Mucosa of descending colon (tissue), 3 donors: ENCODE results near the gene ARIH2. TPM values are rescaled to one million over a fixed set of nuclear protein-coding genes. Genes with fewer than 3 reads are reported as not detected.

Experiments used
- ATAC-seq: fragments of 200-7000 bp; cut with Tn5 transposase; one replicate; pipeline ENCODE4 v1.9.1; 2020; ENCODE audit warnings: mild to moderate bottlenecking, moderate library complexity
- DNase-seq, 3 donors: peaks; one replicate each; pipeline ENCODE4 v3.0.0-alpha.2; 2020
- H3K36me3 ChIP-seq: fragments of 200-600 bp; one replicate; pipeline ENCODE4 v1.8.0; 2021; ENCODE audit warnings: low read depth, mild to moderate bottlenecking
- H3K4me1 ChIP-seq: fragments of 200-600 bp; one replicate; pipeline ENCODE4 v1.8.0; 2021; ENCODE audit warnings: low read depth, mild to moderate bottlenecking
- H3K4me3 ChIP-seq: fragments of 200-600 bp; one replicate; pipeline ENCODE4 v1.8.0; 2021; ENCODE audit warnings: mild to moderate bottlenecking
- H3K9me3 ChIP-seq: fragments of 200-600 bp; one replicate; pipeline ENCODE4 v1.8.0; 2021; ENCODE audit warnings: mild to moderate bottlenecking
- CTCF ChIP-seq: fragments of 200-600 bp; IDR thresholded peaks from one replicate; pipeline ENCODE4 v1.8.0; 2022; ENCODE audit warnings: antibody characterized with exemption, mild to moderate bottlenecking
- intact Hi-C, 2 donors: fragments of 100-400 bp; cut with DNase I in 1 of 2; cut with micrococcal nuclease in 1 of 2; formaldehyde crosslinking; loops; one replicate each; pipeline versions ENCODE4 v1.11.0 to v1.11.1; 2022; cut with DNase I, micrococcal nuclease
- microRNA-seq: library from miRNA; unstranded; fragments of <30 nt; microRNA quantifications from one replicate; pipeline ENCODE4, GENCODE V29; 2019
- total RNA-seq, 3 donors: library from RNA; stranded (reverse); fragmentation: NEBNext Ultra II Directional in 2 of 3; extraction: Animal tissue kit (Norgen Biotek cat#: 25700) in 2 of 3; gene quantifications; one replicate each; pipeline versions ENCODE4 v1.2.1 to v1.2.4, GENCODE V29; 2021 to 2023
- donor health status: DM: no; HTN: no; CAD: no; lungs with moderate emphysema.
- donor health status: DM: no; HTN: no; CAD: no.
- donor health status: DM: no; HTN: yes; CAD: no.

ARIH2 gene
- total RNA-seq, 3 donors from 2014 or later, result 73.3 to 109 (median 82.1) TPM

GRCh38 chr3:49035281-49035680 lies 116.6 kb downstream of the ARIH2 start:
- ATAC-seq (no peak), DNase-seq (no peak)
- H3K36me3 ChIP-seq, result no peaks in the 10 kb centered on the region
- no peak overlapping the region for H3K4me3 ChIP-seq
- H3K9me3 ChIP-seq, result no peaks in the 10 kb centered on the region
- no peak for TF ChIP-seq CTCF
- intact Hi-C loops, result no loop called here
- no peaks in the 10 kb centered on the region for H3K4me1 ChIP-seq

Small RNA genes lying within 50 kb of the gene (microRNA-seq; reads per million reads assigned to microRNA genes)
- gene MIR191 (11,751 reads per million, percentile 96 among the genes with 10 or more reads in this experiment), gene MIR425 (4,783 reads per million, percentile 91 among the genes with 10 or more reads in this experiment)

Other genes with a start within 250 kb of the ARIH2 start
- 10 to 100 TPM; 21.7 to 27.3 (median 23.7) TPM for gene NCKIPSD, start 232.9 kb upstream of the ARIH2 start, total RNA-seq
- gene IP6K2, start 201.6 kb upstream of the ARIH2 start, total RNA-seq, result 100 to 1,000 TPM in 2 of 3 donors, 10 to 100 TPM in 1; 99.3 to 199 (median 137) TPM
- gene PRKAR2A, start 71.0 kb upstream of the ARIH2 start, total RNA-seq, result 10 to 100 TPM; 53.3 to 76.3 (median 55.6) TPM
- gene SLC25A20, start 20.0 kb upstream of the ARIH2 start, total RNA-seq, result 10 to 100 TPM; 32.7 to 39.0 (median 36.9) TPM
- 10 to 100 TPM; 40.2 to 60.6 (median 41.4) TPM for gene P4HTM, start 71.4 kb downstream of the ARIH2 start, total RNA-seq
- gene WDR6, start 88.5 kb downstream of the ARIH2 start, total RNA-seq, result 100 to 1,000 TPM in 2 of 3 donors, 10 to 100 TPM in 1; 98.5 to 205 (median 165) TPM
- 10 to 100 TPM; 16.7 to 32.7 (median 18.9) TPM for gene DALRD3, start 99.7 kb downstream of the ARIH2 start, total RNA-seq
- 10 to 100 TPM; 61.0 to 69.9 (median 63.2) TPM for gene NDUFAF3, start 103.3 kb downstream of the ARIH2 start, total RNA-seq
- 100 to 1,000 TPM; 113 to 146 (median 114) TPM for gene IMPDH2, start 110.6 kb downstream of the ARIH2 start, total RNA-seq
- gene QRICH1, start 175.2 kb downstream of the ARIH2 start, total RNA-seq, result 100 to 1,000 TPM in 1 of 3 donors, 10 to 100 TPM in 2; 73.0 to 104 (median 86.1) TPM
- 100 to 1,000 TPM; 235 to 415 (median 373) TPM for gene QARS1, start 185.9 kb downstream of the ARIH2 start, total RNA-seq
- 10 to 100 TPM; 65.7 to 84.7 (median 82.6) TPM for gene USP19, start 202.0 kb downstream of the ARIH2 start, total RNA-seq
- gene LAMB2, start 214.2 kb downstream of the ARIH2 start, total RNA-seq, result 100 to 1,000 TPM in 1 of 3 donors, 10 to 100 TPM in 2; 52.1 to 354 (median 82.0) TPM
- 10 to 100 TPM; 15.2 to 20.7 (median 19.9) TPM for gene CCDC71, start 247.5 kb downstream of the ARIH2 start, total RNA-seq